Activated CD4-positive, alpha-beta T cell treated with anti-CD3 and anti-CD28 coated beads, Interleukin-2, amount 10 ng/mL, durations not matched to agents 24 days and 14 days (primary cell): ENCODE results near the gene DDIT3. TPM values are rescaled to one million over a fixed set of nuclear protein-coding genes. Genes with fewer than 3 reads are reported as not detected.
A peak's percentile ranks its signal among the peaks of the same experiment; 100 is the strongest.
"Not testable (repeated sequence)": the region's sequence is repeated elsewhere in the genome, so short reads cannot be mapped to it uniquely, and the experiment has no call there.

Experiments
- DNase-seq: peaks from one replicate; pipeline ENCODE4 v3.0.0; 2022
- H3K27ac Mint-ChIP-seq: one replicate; pipeline ENCODE4 v1.8.0; 2022; ENCODE audit warnings: mild to moderate bottlenecking, mixed read lengths
- H3K27me3 Mint-ChIP-seq: one replicate; pipeline ENCODE4 v1.8.0; 2022; ENCODE audit warnings: mixed read lengths
- H3K36me3 Mint-ChIP-seq: one replicate; pipeline ENCODE4 v1.8.0; 2022; ENCODE audit warnings: low read depth, mild to moderate bottlenecking, mixed read lengths
- H3K4me1 Mint-ChIP-seq: one replicate; pipeline ENCODE4 v1.8.0; 2021; ENCODE audit warnings: mixed read lengths
- H3K4me3 Mint-ChIP-seq: one replicate; pipeline ENCODE4 v1.8.0; 2022; ENCODE audit warnings: mild to moderate bottlenecking, moderate library complexity, mixed read lengths
- H3K9me3 Mint-ChIP-seq: one replicate; pipeline ENCODE4 v1.8.0; 2021; ENCODE audit warnings: mixed read lengths
- intact Hi-C: fragments of 100-400 bp; cut with micrococcal nuclease; formaldehyde crosslinking; loops from one replicate; pipeline ENCODE4 v1.15.1; 2023
- total RNA-seq: library from RNA; stranded (reverse); gene quantifications from 2 replicates; pipeline ENCODE4 v1.2.3, GENCODE V29; 2022

Gene DDIT3
- total RNA-seq, 1 donor from 2014 or later = 15.3 TPM

DNA sequence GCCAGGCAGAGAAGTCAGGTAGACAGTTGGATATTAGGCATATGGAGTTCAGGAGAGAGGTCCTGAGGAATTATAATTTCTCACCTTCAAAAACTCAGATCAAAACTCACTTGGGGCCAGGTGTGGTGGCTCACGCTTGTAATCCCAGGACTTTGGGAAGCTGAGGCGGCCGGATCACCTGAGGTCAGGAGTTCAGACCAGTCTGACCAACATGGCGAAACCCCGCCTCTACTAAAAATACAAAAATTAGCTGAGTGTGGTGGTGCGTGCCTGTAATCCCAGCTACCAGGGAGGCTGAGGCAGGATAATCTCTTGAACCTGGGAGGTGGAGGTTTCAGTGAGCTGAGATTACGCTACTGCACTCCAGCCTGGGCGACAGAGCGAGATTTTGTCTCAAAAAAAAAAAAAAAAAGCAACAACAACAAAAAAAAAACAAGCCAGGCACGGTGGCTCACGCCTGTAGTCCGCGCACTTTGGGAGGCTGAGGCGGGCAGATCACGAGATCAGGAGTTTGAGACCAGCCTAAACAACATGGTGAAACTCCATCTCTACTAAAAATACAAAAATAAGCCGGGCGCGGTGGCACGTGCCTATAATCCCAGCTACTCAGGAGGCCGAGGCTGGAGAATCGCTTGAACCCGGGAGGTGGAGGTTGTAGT lies 17.9 kb downstream of the DDIT3 start:
- H3K36me3 Mint-ChIP-seq = peaks cover 74% of the 10 kb centered on the region
- H3K27ac Mint-ChIP-seq, DNase-seq, intact Hi-C loops, H3K9me3 Mint-ChIP-seq, H3K27me3 Mint-ChIP-seq, H3K4me3 Mint-ChIP-seq, H3K4me1 Mint-ChIP-seq: not testable (repeated sequence)

DNA sequence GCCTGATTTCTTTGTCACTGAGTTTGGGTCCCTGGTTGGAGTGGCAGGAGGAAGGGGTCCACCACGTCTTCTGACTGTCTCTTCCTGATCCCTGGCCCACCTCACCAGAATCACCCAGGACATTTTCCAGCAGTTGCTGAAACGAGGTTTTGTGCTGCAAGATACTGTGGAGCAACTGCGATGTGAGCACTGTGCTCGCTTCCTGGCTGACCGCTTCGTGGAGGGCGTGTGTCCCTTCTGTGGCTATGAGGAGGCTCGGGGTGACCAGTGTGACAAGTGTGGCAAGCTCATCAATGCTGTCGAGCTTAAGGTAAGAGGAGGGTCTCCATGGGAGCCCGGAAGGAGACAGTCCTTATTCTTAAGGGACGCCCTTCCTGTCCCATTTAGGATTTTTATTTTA lies 20.1 kb downstream of the DDIT3 start:
- no peak overlapping the region for H3K27ac Mint-ChIP-seq
- no peak overlapping the region for H3K4me3 Mint-ChIP-seq
- no peak for DNase-seq
- intact Hi-C loops = no loop called here
- no peaks in the 10 kb centered on the region for H3K27me3 Mint-ChIP-seq
- peaks cover 8% of the 10 kb centered on the region for H3K4me1 Mint-ChIP-seq
- peaks cover 82% of the 10 kb centered on the region for H3K36me3 Mint-ChIP-seq
- H3K9me3 Mint-ChIP-seq = peaks cover 4% of the 10 kb centered on the region

DNA sequence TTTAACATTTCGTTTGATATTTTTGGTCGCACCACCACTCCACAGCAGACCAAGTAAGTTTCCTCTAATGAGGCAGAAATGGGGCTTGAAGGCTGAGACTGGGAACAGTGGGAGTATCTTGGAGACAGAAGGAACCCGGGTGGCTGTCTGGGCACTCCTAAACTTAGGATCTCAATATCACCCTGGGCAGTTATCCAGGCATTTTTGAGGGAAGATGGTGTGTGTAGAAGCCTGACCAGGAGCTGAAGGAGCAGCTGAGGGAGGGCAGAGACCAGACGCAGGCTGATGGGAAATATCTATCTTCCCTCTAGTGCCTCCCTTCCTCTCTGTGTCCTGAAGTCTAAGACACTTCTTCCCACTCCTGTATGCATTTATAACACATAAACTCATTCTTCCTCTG lies 21.7 kb downstream of the DDIT3 start:
- Mint-ChIP-seq H3K4me3 (no peak overlapping the region), H3K27me3 (no peaks in the 10 kb centered on the region), H3K4me1 (peaks cover 8% of the 10 kb centered on the region), H3K9me3 (peaks cover 4% of the 10 kb centered on the region), H3K27ac (no peak overlapping the region), H3K36me3 (peaks cover 77% of the 10 kb centered on the region)
- DNase-seq = no peak
- intact Hi-C loops = no loop called here

- H3K27me3 Mint-ChIP-seq = no peaks in the 10 kb centered on the region
- peaks cover 8% of the 10 kb centered on the region for H3K4me1 Mint-ChIP-seq
- peaks cover 72% of the 10 kb centered on the region for H3K36me3 Mint-ChIP-seq
- intact Hi-C loops = no loop called here
- H3K27ac Mint-ChIP-seq = no peak overlapping the region
- peaks cover 4% of the 10 kb centered on the region for H3K9me3 Mint-ChIP-seq
- no peak for DNase-seq
- H3K4me3 Mint-ChIP-seq = no peak overlapping the region
Measured at GRCh38 chr12:57498132-57498502, 22.2 kb downstream of the DDIT3 start.

DNA sequence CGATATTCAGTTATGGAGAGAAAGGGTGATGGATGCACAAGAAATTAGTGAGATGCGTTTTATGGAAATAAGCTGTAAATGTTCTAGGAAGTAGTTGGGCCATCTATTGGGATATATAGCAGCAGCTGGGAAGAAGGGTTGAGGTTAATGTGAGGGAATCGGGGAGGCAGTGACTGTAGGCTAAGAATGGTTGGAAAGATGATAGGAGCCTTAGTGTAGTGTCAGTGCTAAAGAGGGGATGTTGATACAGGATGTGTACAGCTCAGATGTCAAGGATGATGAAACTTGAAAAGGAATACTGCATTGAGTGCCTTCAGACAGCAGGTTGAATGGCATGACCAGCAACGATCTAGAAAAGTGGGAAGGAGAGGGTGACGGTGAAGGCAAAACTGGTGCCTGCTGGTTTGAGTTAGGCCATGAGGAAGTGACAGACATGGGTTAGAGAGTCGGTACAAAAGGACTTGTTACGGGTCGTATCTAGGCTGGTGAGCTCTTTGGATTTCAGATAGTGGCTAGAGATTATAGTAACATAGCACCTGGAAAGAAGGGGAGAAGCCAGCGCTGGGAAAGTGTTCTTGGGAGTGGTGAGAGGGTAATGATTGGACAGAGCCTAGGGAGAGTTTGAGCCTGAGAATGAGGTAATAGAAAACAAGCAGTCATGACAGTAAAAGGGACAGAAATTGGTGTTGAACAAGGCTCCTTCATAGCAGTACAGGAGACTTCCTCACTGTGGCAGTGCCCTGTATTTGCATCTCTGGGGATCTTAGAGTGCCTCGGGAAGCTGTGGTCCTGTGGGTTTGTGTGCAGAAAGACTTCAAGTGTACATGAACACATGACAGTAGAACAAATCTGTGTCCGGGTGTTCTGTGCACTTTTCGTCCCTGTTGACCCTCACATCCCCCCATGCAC lies 22.8 kb downstream of the DDIT3 start:
- H3K27me3 Mint-ChIP-seq = no peaks in the 10 kb centered on the region
- H3K27ac Mint-ChIP-seq = peak overlapping the region; percentile 31
- H3K36me3 Mint-ChIP-seq = peaks cover 74% of the 10 kb centered on the region
- no peak for DNase-seq
- intact Hi-C loops = no loop called here
- peaks cover 13% of the 10 kb centered on the region for H3K4me1 Mint-ChIP-seq
- H3K9me3 Mint-ChIP-seq = peaks cover 4% of the 10 kb centered on the region
- no peak overlapping the region for H3K4me3 Mint-ChIP-seq

GRCh38 chr12:57496822-57497221 lies 23.5 kb downstream of the DDIT3 start:
- Mint-ChIP-seq H3K36me3 (peaks cover 74% of the 10 kb centered on the region), H3K9me3 (peaks cover 4% of the 10 kb centered on the region), H3K27ac (peak overlapping the region; percentile 31), H3K27me3 (no peaks in the 10 kb centered on the region), H3K4me1 (peaks cover 14% of the 10 kb centered on the region), H3K4me3 (no peak overlapping the region)
- DNase-seq = no peak
- intact Hi-C loops = no loop called here

DNA sequence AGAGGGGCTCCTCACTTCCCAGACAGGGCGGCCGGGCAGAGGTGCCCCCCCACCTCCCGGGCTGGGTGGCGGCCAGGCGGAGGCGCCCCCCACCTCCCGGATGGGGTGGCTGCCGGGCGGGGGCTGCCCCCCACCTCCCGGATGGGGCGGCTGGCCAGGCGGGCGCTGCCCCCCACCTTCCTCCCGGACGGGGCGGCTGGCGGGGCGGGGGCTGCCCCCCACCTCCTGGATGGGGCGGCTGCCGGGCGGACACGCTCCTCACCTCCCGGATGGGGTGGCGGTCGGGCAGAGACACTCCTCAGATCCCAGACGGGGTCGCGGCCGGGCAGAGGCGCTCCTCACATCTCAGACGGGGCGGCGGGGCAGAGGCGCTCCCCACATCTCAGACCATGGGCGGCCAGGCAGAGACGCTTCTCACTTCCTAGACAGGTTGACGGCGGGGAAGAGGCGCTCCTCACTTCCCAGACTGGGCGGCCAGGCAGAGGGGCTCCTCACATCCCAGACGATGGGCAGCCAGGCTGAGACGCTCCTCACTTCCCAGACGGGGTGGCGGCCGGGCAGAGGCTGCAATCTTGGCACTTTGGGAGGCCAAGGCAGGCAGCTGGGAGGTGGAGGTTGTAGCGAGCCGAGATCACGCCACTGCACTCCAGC lies 25.1 kb downstream of the DDIT3 start:
- H3K9me3 Mint-ChIP-seq, H3K27ac Mint-ChIP-seq, H3K4me3 Mint-ChIP-seq, intact Hi-C loops, H3K27me3 Mint-ChIP-seq, DNase-seq: not testable (repeated sequence)
- Mint-ChIP-seq H3K4me1 (peaks cover 18% of the 10 kb centered on the region), H3K36me3 (peaks cover 73% of the 10 kb centered on the region)

DNA sequence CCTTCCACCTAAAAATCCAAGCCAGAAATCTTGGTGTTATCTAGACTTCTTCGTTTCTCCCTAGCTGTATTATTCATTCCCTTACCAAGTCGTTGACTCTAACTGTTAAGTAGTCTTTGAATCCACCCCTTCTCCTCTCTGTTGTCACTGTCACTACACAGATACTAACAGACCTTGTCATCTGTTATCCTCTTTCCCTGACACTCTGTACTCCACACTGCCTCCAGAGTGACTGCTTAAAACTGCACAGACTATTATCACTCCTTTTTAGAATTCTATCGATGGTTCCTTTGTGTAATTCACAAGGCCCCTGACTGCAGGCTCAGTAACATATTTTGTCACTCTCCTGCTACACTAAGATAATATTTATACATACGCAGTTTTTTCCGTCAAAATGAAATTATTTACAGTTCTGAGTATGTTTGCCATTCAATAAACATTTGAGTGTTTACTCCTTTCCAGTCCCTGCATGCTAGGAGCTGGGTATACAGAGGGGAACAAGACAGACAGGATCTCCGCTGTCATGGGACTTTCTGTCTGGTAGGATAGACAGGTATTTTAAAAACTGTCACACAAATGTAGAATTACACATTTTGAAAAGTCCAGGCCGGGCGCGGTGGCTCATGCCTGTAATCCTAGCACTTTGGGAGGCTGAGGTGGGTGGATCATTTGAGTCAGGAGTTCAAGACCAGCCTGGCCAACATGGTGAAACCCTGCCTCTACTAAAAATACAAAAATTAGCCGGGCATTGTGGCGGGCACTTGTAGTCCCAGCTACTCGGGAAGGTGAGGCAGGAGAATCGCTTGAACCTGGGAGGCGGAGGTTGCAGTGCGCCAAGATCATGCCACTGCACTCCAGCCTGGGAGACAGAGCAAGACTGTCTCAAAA lies 28.7 kb downstream of the DDIT3 start:
- H3K4me1 Mint-ChIP-seq = peaks cover 26% of the 10 kb centered on the region
- H3K36me3 Mint-ChIP-seq = peaks cover 67% of the 10 kb centered on the region
- H3K27ac Mint-ChIP-seq = peak overlapping the region; percentile 81
- intact Hi-C loops = no loop called here
- no peak for DNase-seq
- no peaks in the 10 kb centered on the region for H3K9me3 Mint-ChIP-seq
- peak overlapping the region; percentile 8 for H3K4me3 Mint-ChIP-seq
- peaks cover 2% of the 10 kb centered on the region for H3K27me3 Mint-ChIP-seq

GRCh38 chr12:57490126-57490525 lies 30.2 kb downstream of the DDIT3 start:
- Mint-ChIP-seq H3K27me3 (peaks cover 2% of the 10 kb centered on the region), H3K27ac (peak overlapping the region; percentile 29), H3K4me1 (peaks cover 26% of the 10 kb centered on the region), H3K9me3 (no peaks in the 10 kb centered on the region), H3K36me3 (peaks cover 54% of the 10 kb centered on the region), H3K4me3 (peak overlapping the region; percentile 96)
- intact Hi-C loops = no loop called here
- no peak for DNase-seq

DNA sequence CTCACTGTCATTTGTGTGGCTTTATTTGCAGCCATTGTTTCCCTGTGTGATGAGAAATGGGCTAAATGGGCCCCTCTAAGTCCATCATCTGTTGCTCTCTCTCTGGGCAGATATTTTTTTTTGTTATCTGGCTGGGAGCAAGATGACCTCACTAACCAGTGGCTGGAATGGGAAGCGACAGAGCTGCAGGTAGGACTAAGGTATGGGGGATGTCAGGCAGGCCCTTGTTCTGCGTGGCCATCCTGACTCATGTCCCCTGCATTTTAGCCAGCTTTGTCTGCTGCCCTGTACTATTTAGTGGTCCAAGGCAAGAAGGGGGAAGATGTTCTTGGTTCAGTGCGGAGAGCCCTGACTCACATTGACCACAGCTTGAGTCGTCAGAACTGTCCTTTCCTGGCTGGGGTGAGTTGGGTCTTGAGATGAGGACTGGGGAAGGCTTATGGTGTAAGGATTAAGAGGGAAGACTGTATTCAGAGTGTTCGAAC lies 31.1 kb downstream of the DDIT3 start:
- no peaks in the 10 kb centered on the region for H3K9me3 Mint-ChIP-seq
- H3K27me3 Mint-ChIP-seq = peaks cover 2% of the 10 kb centered on the region
- peaks cover 51% of the 10 kb centered on the region for H3K36me3 Mint-ChIP-seq
- no peak for DNase-seq
- intact Hi-C loops = no loop called here
- H3K27ac Mint-ChIP-seq = peak overlapping the region; percentile 93
- peak overlapping the region; percentile 96 for H3K4me3 Mint-ChIP-seq
- H3K4me1 Mint-ChIP-seq = peaks cover 26% of the 10 kb centered on the region

GRCh38 chr12:57488402-57489156 lies 31.7 kb downstream of the DDIT3 start:
- no peaks in the 10 kb centered on the region for H3K9me3 Mint-ChIP-seq
- intact Hi-C loops = no loop called here
- H3K27ac Mint-ChIP-seq = peak overlapping the region; percentile 93
- H3K4me3 Mint-ChIP-seq = peak overlapping the region; percentile 96
- peak; percentile 68 for DNase-seq
- peaks cover 2% of the 10 kb centered on the region for H3K27me3 Mint-ChIP-seq
- H3K36me3 Mint-ChIP-seq = peaks cover 48% of the 10 kb centered on the region
- H3K4me1 Mint-ChIP-seq = peaks cover 26% of the 10 kb centered on the region

DNA sequence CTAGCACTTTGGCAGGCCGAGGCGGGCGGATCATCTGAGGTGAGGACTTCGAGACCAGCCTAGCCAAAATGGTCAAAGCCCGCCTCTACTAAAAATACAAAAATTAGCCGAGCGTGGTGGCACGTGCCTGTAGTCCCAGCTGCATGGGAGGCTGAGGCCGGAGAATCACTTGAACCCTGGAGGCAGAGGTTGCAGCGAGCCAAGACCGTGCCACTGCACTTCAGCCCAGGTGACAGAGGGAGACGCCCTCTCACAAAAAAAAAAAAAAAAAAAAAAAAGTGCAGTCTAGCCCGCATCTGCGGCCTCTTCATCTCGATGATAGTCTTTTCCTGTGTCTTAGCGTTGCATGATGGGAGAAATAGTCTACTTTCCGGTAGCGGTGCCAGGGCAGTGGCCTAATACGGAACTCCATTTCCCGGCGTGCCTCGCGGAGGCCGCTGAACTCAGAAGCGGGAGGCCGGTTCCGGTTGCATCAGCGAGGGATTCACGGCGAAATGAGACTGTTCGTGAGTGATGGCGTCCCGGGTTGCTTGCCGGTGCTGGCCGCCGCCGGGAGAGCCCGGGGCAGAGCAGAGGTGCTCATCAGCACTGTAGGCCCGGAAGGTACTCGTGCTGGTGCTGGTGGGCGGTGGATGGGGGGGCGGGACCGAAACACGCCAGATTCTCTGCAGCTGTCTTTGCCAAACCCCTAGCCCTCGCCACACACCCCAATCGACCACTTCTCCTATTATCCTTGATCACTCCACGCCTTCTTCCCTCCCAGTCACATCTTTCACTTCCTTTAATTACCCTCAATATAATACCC lies 32.5 kb downstream of the DDIT3 start, which contains the start of gene MARS1:
Gene MARS1 (plus strand): TSS at position 472 of the 805 bp plus-strand sequence. CDS start 23 bp downstream, at position 495.
- intact Hi-C loops = loop anchor here (1.0 kb wide), 3 partner anchors 8 to 60 kb away; partner anchors contain the start of genes ARHGAP9, DCTN2 and DDIT3
- Mint-ChIP-seq H3K27me3 (peaks cover 2% of the 10 kb centered on the region), H3K9me3 (no peaks in the 10 kb centered on the region), H3K36me3 (peaks cover 46% of the 10 kb centered on the region), H3K27ac (peak within 1 kb of the TSS; percentile 93), H3K4me1 (peaks cover 27% of the 10 kb centered on the region), H3K4me3 (peak within 1 kb of the TSS; percentile 96)
- peak; percentile 98 for DNase-seq
